DOHH2 (cell line): ENCODE measurements around the gene NDUFB4.

Experiments used
- H3F3A ChIP-seq: fragments of 200-600 bp; sonication (generic), shearing (Covaris generic); 2 replicates; pipeline ENCODE4 v1.6.0; 2016; ENCODE audit warnings: antibody characterized with exemption, mild to moderate bottlenecking; ENCODE audit not compliant: control insufficient read depth, insufficient read depth
- H3K27ac ChIP-seq: fragments of 200-600 bp; sonication (generic); 2 replicates; pipeline ENCODE4 v1.5.1; 2014; ENCODE audit warnings: low read depth, mild to moderate bottlenecking, low read length, moderate library complexity
- H3K27me3 ChIP-seq: fragments of 200-600 bp; sonication (generic); 2 replicates; pipeline ENCODE4 v1.6.1; 2014; ENCODE audit warnings: mild to moderate bottlenecking, low read length, mixed read lengths; ENCODE audit not compliant: control insufficient read depth
- H3K36me3 ChIP-seq: fragments of 200-600 bp; sonication (generic); 2 replicates; pipeline ENCODE4 v1.6.1; 2014; ENCODE audit warnings: mild to moderate bottlenecking, low read length, moderate library complexity, mixed read lengths; ENCODE audit not compliant: control insufficient read depth
- H3K4me1 ChIP-seq: fragments of 200-600 bp; sonication (generic); 2 replicates; pipeline ENCODE4 v1.6.1; 2014; ENCODE audit warnings: mild to moderate bottlenecking, low read length, mixed read lengths; ENCODE audit not compliant: control insufficient read depth
- H3K4me2 ChIP-seq: fragments of 200-600 bp; sonication (generic); 2 replicates; pipeline ENCODE4 v1.6.0; 2014; ENCODE audit warnings: mild to moderate bottlenecking, low read length, moderate library complexity
- H3K4me3 ChIP-seq: fragments of 200-600 bp; sonication (generic); 2 replicates; pipeline ENCODE4 v1.5.1; 2014; ENCODE audit warnings: mild to moderate bottlenecking, low read length, mixed read lengths
- H3K79me2 ChIP-seq: fragments of 200-600 bp; sonication (generic); 2 replicates; pipeline ENCODE4 v1.6.1; 2014; ENCODE audit warnings: mild to moderate bottlenecking, low read length, mixed read lengths; ENCODE audit not compliant: control insufficient read depth
- H3K9me2 ChIP-seq: fragments of 200-600 bp; sonication (generic); replicated peaks from 2 replicates; pipeline ENCODE4 v1.6.1; 2014; ENCODE audit warnings: mild to moderate bottlenecking, low read length, mixed read lengths; ENCODE audit not compliant: control insufficient read depth
- H3K9me3 ChIP-seq: fragments of 200-600 bp; sonication (generic); 2 replicates; pipeline ENCODE4 v1.6.1; 2014; ENCODE audit warnings: antibody characterized with exemption, low read length, mixed read lengths; ENCODE audit not compliant: control insufficient read depth, insufficient read depth
- H4K20me1 ChIP-seq: fragments of 200-600 bp; sonication (generic); 2 replicates; pipeline ENCODE4 v1.6.0; 2014; ENCODE audit warnings: low read depth, mild to moderate bottlenecking, antibody characterized with exemption, low read length, moderate library complexity; ENCODE audit not compliant: control insufficient read depth, insufficient read depth
- EZH2phosphoT487 ChIP-seq: fragments of 200-600 bp; sonication (generic); IDR thresholded peaks from 2 replicates; pipeline ENCODE4 v1.6.1; 2017; ENCODE audit warnings: borderline replicate concordance, mild to moderate bottlenecking, antibody characterized with exemption, low read length, moderate library complexity, mixed read lengths
- TF ChIP-seq, protein P1 (sequence below): fragments of 200-600 bp; sonication (generic); IDR thresholded peaks from one replicate; pipeline ENCODE4 v1.5.1; 2014; ENCODE audit warnings: antibody characterized with exemption, mild to moderate bottlenecking, low read depth, low read length; ENCODE audit not compliant: poor library complexity, severe bottlenecking

NDUFB4 gene

DNA sequence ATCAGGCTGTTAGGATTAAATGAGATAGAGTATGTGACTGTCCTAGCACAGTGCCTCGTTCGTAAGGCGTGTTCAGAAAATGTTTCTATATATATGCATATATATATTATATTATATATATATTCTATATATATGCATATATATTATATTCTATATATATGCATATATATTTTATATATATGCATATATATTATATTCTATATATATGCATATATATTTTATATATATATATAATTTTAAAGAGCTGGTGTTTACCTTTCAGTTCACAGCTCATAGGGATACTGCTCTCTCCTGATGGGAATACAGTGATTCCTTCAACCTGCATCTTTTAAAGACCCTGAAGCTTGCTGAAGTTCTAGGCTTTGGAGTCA, 702 bp downstream of the NDUFB4 start:
- Histone ChIP-seq H3K27ac (peak overlapping the region; percentile 62), H3K4me1 (peaks cover 16% of the 10 kb centered on the region), H3K4me3 (peak overlapping the region; percentile 98), H3K9me3 (no peaks in the 10 kb centered on the region), H3K9me2 (no peaks in the 10 kb centered on the region), H3K79me2 (peaks cover 36% of the 10 kb centered on the region), H3K27me3 (no peaks in the 10 kb centered on the region), H4K20me1 (peaks cover 3% of the 10 kb centered on the region; the same call in 1 of the 2 replicates), H3K36me3 (peaks cover 50% of the 10 kb centered on the region), H3K4me2 (peak overlapping the region; percentile 84), H3F3A (no peaks in the 10 kb centered on the region)
- TF ChIP-seq EZH2phosphoT487, result no peak
- TF ChIP-seq, protein P1, sequence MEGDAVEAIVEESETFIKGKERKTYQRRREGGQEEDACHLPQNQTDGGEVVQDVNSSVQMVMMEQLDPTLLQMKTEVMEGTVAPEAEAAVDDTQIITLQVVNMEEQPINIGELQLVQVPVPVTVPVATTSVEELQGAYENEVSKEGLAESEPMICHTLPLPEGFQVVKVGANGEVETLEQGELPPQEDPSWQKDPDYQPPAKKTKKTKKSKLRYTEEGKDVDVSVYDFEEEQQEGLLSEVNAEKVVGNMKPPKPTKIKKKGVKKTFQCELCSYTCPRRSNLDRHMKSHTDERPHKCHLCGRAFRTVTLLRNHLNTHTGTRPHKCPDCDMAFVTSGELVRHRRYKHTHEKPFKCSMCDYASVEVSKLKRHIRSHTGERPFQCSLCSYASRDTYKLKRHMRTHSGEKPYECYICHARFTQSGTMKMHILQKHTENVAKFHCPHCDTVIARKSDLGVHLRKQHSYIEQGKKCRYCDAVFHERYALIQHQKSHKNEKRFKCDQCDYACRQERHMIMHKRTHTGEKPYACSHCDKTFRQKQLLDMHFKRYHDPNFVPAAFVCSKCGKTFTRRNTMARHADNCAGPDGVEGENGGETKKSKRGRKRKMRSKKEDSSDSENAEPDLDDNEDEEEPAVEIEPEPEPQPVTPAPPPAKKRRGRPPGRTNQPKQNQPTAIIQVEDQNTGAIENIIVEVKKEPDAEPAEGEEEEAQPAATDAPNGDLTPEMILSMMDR, result no peak

DNA sequence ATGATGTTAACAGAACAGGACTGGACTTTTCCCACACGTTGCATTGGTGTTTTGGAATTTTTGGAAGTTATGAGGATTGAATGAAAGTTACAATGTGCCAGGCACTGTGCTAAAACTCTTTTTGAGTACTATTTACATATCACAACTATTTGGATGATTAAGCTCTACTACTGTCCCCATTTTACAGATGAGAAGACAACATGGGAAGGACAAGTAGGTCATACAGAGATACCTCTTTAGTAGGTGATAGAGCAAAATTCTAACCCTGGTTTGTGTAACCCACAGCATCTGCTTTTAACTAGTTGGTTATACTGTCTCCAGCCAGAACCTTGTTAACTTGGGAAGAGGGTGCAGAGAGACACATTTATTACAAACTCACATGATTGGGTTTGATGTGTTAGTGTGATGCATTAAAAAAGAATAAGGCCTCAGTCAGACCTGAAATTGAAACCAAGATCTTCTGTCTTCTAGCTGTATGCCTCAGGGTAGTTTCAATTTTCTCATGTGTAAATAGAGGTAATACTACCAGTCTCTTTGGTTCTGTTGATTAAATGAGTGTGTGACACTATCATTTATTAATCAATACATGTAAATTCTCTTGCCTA, 1.4 kb downstream of the NDUFB4 start:
- peaks cover 3% of the 10 kb centered on the region; the same call in 1 of the 2 replicates for H4K20me1 ChIP-seq
- peaks cover 36% of the 10 kb centered on the region for H3K79me2 ChIP-seq
- no peaks in the 10 kb centered on the region for H3K27me3 ChIP-seq
- no peaks in the 10 kb centered on the region for H3K9me2 ChIP-seq
- no peak overlapping the region for H3K27ac ChIP-seq
- peaks cover 16% of the 10 kb centered on the region for H3K4me1 ChIP-seq
- peaks cover 56% of the 10 kb centered on the region for H3K36me3 ChIP-seq
- H3K4me3 ChIP-seq, result peak overlapping the region; percentile 98
- no peaks in the 10 kb centered on the region for H3K9me3 ChIP-seq
- H3K4me2 ChIP-seq, result peak overlapping the region; percentile 84
- no peaks in the 10 kb centered on the region; the same call in 1 of the 2 replicates for H3F3A ChIP-seq
- TF ChIP-seq EZH2phosphoT487, result no peak
- TF ChIP-seq, protein P1, result no peak

DNA sequence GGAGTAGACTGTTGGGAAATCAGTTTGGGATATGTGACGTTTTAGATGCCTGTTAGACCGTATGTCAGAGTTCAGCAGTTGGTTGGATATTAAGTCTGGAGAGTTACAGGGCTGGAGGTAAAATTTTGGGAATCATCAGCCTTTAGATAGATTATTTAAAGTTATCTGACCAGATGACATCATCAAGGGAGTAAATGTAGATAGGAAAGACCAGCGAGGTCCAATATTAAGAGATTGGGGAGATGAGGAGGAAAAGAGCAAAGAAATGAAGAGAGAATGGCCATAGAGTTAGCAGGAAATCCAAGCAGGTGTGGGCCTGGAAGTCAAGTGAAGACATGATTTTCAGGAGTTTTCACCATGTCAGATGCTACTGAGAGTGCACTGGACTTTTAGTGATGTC, 3.1 kb downstream of the NDUFB4 start:
- Histone ChIP-seq H3K27me3 (no peaks in the 10 kb centered on the region), H3K9me2 (no peaks in the 10 kb centered on the region), H3K36me3 (peaks cover 62% of the 10 kb centered on the region), H3K4me3 (no peak overlapping the region), H3K27ac (no peak overlapping the region), H3K4me1 (peaks cover 16% of the 10 kb centered on the region), H3K79me2 (peaks cover 36% of the 10 kb centered on the region), H3K9me3 (no peaks in the 10 kb centered on the region), H4K20me1 (peaks cover 3% of the 10 kb centered on the region; the same call in 1 of the 2 replicates), H3F3A (no peaks in the 10 kb centered on the region; the same call in 1 of the 2 replicates), H3K4me2 (no peak overlapping the region)
- TF ChIP-seq, protein P1, result no peak
- TF ChIP-seq EZH2phosphoT487, result no peak
